NT2/D1 (cell line): Measurements from ENCODE around the gene OBI1.

Source experiments
- SUZ12 ChIP-seq: IDR thresholded peaks from 2 replicates; pipeline ENCODE4 v1.6.1; 2011; ENCODE audit not compliant: insufficient read length, insufficient read depth; ENCODE audit errors: extremely low read depth
- YY1 ChIP-seq: IDR thresholded peaks from 2 replicates; pipeline ENCODE4 v1.6.1; 2011; ENCODE audit not compliant: insufficient read length, insufficient read depth
- ZNF274 ChIP-seq: IDR thresholded peaks from 2 replicates; pipeline ENCODE4 v1.6.1; 2011; ENCODE audit warnings: mild to moderate bottlenecking, low read depth, low read length

DNA sequence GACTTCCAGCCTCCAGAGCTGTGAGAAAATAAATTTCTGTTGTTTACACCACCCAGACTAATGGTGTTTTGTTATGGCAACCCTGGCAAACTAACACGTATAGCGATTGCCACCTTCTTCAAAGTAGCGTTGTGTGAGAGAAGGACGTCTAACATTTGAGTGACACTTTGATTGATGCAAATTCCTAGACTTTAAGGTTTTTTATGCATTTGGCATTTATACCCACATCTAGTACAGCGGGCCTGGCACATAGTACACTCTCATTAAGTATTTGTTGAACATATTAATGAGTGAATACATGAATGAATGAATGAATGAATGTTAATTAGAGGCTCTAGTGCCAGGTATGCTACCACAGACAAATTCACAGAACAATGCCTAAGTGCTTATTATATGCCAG is 92.3 kb downstream of the OBI1 start:
- TF ChIP-seq ZNF274 (no peak), SUZ12 (no peak), YY1 (no peak)
